Activated T-helper 1 cell treated with anti-CD3 and anti-CD28 coated beads, Interleukin-12 subunit alpha, Interleukin-12 subunit beta, Interleukin-2, Interleukin-4 antibody, amounts not matched to agents 30 ng/mL and 10 ng/mL and 1 ng/mL, durations not matched to agents 14 hours and 24 hours and 36 hours (primary cell): ENCODE results near the gene FGGY. TPM values are rescaled to one million over a fixed set of nuclear protein-coding genes. Genes with fewer than 3 reads are reported as not detected.
"Not testable (repeated sequence)": the region's sequence is repeated elsewhere in the genome, so short reads cannot be mapped to it uniquely, and the experiment has no call there.

Experiments
- DNase-seq: peaks from one replicate; pipeline ENCODE4 v3.0.0; 2021; ENCODE audit warnings: low spot score
- H3K27ac Mint-ChIP-seq: one replicate; pipeline ENCODE4 v1.8.0; 2021; ENCODE audit warnings: mild to moderate bottlenecking, mixed read lengths
- H3K27me3 Mint-ChIP-seq: one replicate; pipeline ENCODE4 v1.8.0; 2022; ENCODE audit warnings: mild to moderate bottlenecking, moderate library complexity, mixed read lengths; ENCODE audit not compliant: insufficient read depth
- H3K36me3 Mint-ChIP-seq: one replicate; pipeline ENCODE4 v1.8.0; 2021; ENCODE audit warnings: low read depth, mixed read lengths
- H3K4me1 Mint-ChIP-seq: one replicate; pipeline ENCODE4 v1.8.0; 2021; ENCODE audit warnings: low read depth, mixed read lengths
- H3K4me3 Mint-ChIP-seq: one replicate; pipeline ENCODE4 v1.8.0; 2021; ENCODE audit warnings: mild to moderate bottlenecking, moderate library complexity, mixed read lengths
- H3K9me3 Mint-ChIP-seq: one replicate; pipeline ENCODE4 v1.8.0; 2021; ENCODE audit warnings: mixed read lengths
- intact Hi-C: fragments of 100-400 bp; cut with micrococcal nuclease; formaldehyde crosslinking; loops from one replicate; pipeline ENCODE4 v1.15.1; 2024
- total RNA-seq: library from RNA; stranded (reverse); gene quantifications from 2 replicates; pipeline ENCODE4 v1.2.3, GENCODE V29; 2022

FGGY gene
- total RNA-seq, 1 donor from 2014 or later, result 7.1 TPM

- Mint-ChIP-seq H3K4me1 (peaks cover 8% of the 10 kb centered on the region), H3K27ac (no peak overlapping the region), H3K4me3 (no peak overlapping the region), H3K36me3 (no peaks in the 10 kb centered on the region), H3K9me3 (peaks cover 4% of the 10 kb centered on the region), H3K27me3 (peaks cover 1% of the 10 kb centered on the region)
- no peak for DNase-seq
- intact Hi-C loops, result no loop called here
Measured at GRCh38 chr1:59706303-59706599, 409.4 kb downstream of the FGGY start.

- DNase-seq, result no peak
- H3K9me3 Mint-ChIP-seq, result peaks cover 4% of the 10 kb centered on the region
- no peaks in the 10 kb centered on the region for H3K36me3 Mint-ChIP-seq
- H3K27me3 Mint-ChIP-seq, result peaks cover 1% of the 10 kb centered on the region
- no peak overlapping the region for H3K27ac Mint-ChIP-seq
- no peak overlapping the region for H3K4me3 Mint-ChIP-seq
- intact Hi-C loops, result no loop called here
- peaks cover 8% of the 10 kb centered on the region for H3K4me1 Mint-ChIP-seq
Measured at GRCh38 chr1:59707178-59707791, 410.4 kb downstream of the FGGY start.

GRCh38 chr1:59709333-59709732 lies 412.4 kb downstream of the FGGY start:
- Mint-ChIP-seq H3K9me3 (peaks cover 4% of the 10 kb centered on the region), H3K36me3 (no peaks in the 10 kb centered on the region), H3K4me1 (peaks cover 8% of the 10 kb centered on the region), H3K4me3 (no peak overlapping the region), H3K27ac (no peak overlapping the region), H3K27me3 (peaks cover 1% of the 10 kb centered on the region)
- intact Hi-C loops, result no loop called here
- DNase-seq, result no peak

- H3K27ac Mint-ChIP-seq, H3K27me3 Mint-ChIP-seq, H3K9me3 Mint-ChIP-seq, H3K4me3 Mint-ChIP-seq, H3K4me1 Mint-ChIP-seq, intact Hi-C loops, H3K36me3 Mint-ChIP-seq, DNase-seq: not testable (repeated sequence)
Measured at GRCh38 chr1:59710920-59711319, 414.0 kb downstream of the FGGY start.

GRCh38 chr1:59714219-59714618 lies 417.3 kb downstream of the FGGY start:
- intact Hi-C loops, result no loop called here
- Mint-ChIP-seq H3K4me3 (no peak overlapping the region), H3K27ac (no peak overlapping the region), H3K9me3 (peaks cover 4% of the 10 kb centered on the region), H3K4me1 (no peaks in the 10 kb centered on the region), H3K27me3 (peaks cover 6% of the 10 kb centered on the region), H3K36me3 (no peaks in the 10 kb centered on the region)
- no peak for DNase-seq

GRCh38 chr1:59714966-59715365 lies 418.1 kb downstream of the FGGY start:
- Mint-ChIP-seq H3K9me3 (peaks cover 4% of the 10 kb centered on the region), H3K4me3 (no peak overlapping the region), H3K27me3 (peaks cover 4% of the 10 kb centered on the region), H3K36me3 (no peaks in the 10 kb centered on the region), H3K4me1 (no peaks in the 10 kb centered on the region), H3K27ac (no peak overlapping the region)
- no peak for DNase-seq
- intact Hi-C loops, result no loop called here

GRCh38 chr1:59716832-59717231 lies 419.9 kb downstream of the FGGY start:
- no peak overlapping the region for H3K27ac Mint-ChIP-seq

GRCh38 chr1:59718064-59718988 lies 421.4 kb downstream of the FGGY start:
- Mint-ChIP-seq H3K27me3 (peaks cover 4% of the 10 kb centered on the region), H3K4me3 (no peak overlapping the region), H3K36me3 (no peaks in the 10 kb centered on the region), H3K27ac (no peak overlapping the region), H3K9me3 (peaks cover 3% of the 10 kb centered on the region), H3K4me1 (no peaks in the 10 kb centered on the region)
- DNase-seq, result no peak
- intact Hi-C loops, result no loop called here

More at GRCh38 chr1:59716832-59717231, 419.9 kb downstream of the FGGY start:
- H3K9me3 Mint-ChIP-seq, result no peaks in the 10 kb centered on the region
- no peaks in the 10 kb centered on the region for H3K4me1 Mint-ChIP-seq
- peaks cover 4% of the 10 kb centered on the region for H3K27me3 Mint-ChIP-seq
- no peaks in the 10 kb centered on the region for H3K36me3 Mint-ChIP-seq
- intact Hi-C loops, result no loop called here
- no peak for DNase-seq
- no peak overlapping the region for H3K4me3 Mint-ChIP-seq

GRCh38 chr1:59718989-59719360 lies 422.1 kb downstream of the FGGY start:
- peaks cover 4% of the 10 kb centered on the region for H3K27me3 Mint-ChIP-seq
- no peak overlapping the region for H3K27ac Mint-ChIP-seq
- H3K36me3 Mint-ChIP-seq, result no peaks in the 10 kb centered on the region
- no peaks in the 10 kb centered on the region for H3K4me1 Mint-ChIP-seq
- no peak for DNase-seq
- intact Hi-C loops, result no loop called here
- peaks cover 5% of the 10 kb centered on the region for H3K9me3 Mint-ChIP-seq
- H3K4me3 Mint-ChIP-seq, result no peak overlapping the region

- H3K4me3 Mint-ChIP-seq, result no peak overlapping the region
- peaks cover 9% of the 10 kb centered on the region for H3K9me3 Mint-ChIP-seq
- H3K27me3 Mint-ChIP-seq, result peaks cover 4% of the 10 kb centered on the region
- intact Hi-C loops, result no loop called here
- DNase-seq, result no peak
- H3K4me1 Mint-ChIP-seq, result no peaks in the 10 kb centered on the region
- peaks cover 2% of the 10 kb centered on the region for H3K36me3 Mint-ChIP-seq
- H3K27ac Mint-ChIP-seq, result no peak overlapping the region
Measured at GRCh38 chr1:59720326-59721115, 423.6 kb downstream of the FGGY start.

- no peaks in the 10 kb centered on the region for H3K27me3 Mint-ChIP-seq
- intact Hi-C loops, result no loop called here
- DNase-seq, result no peak
- no peak overlapping the region for H3K27ac Mint-ChIP-seq
- peaks cover 5% of the 10 kb centered on the region for H3K36me3 Mint-ChIP-seq
- peaks cover 2% of the 10 kb centered on the region for H3K9me3 Mint-ChIP-seq
- H3K4me3 Mint-ChIP-seq, result no peak overlapping the region
- peaks cover 27% of the 10 kb centered on the region for H3K4me1 Mint-ChIP-seq
Measured at GRCh38 chr1:59730302-59730701, 433.4 kb downstream of the FGGY start.

- H3K9me3 Mint-ChIP-seq, result peaks cover 8% of the 10 kb centered on the region
- peak overlapping the region; percentile 66 for H3K27ac Mint-ChIP-seq
- H3K4me3 Mint-ChIP-seq, result peak overlapping the region; percentile 51
- peak; percentile 9 for DNase-seq
- no peaks in the 10 kb centered on the region for H3K27me3 Mint-ChIP-seq
- H3K4me1 Mint-ChIP-seq, result peaks cover 27% of the 10 kb centered on the region
- intact Hi-C loops, result no loop called here
- peaks cover 6% of the 10 kb centered on the region for H3K36me3 Mint-ChIP-seq
Measured at GRCh38 chr1:59730759-59731478, 434.0 kb downstream of the FGGY start.
